Lung (tissue), 12 donors: Measurements from ENCODE around the gene MACROD1. TPM values are rescaled to one million over a fixed set of nuclear protein-coding genes. Genes with fewer than 3 reads are reported as not detected.

Source experiments
- ATAC-seq: fragments of 200-7000 bp; cut with Tn5 transposase; one replicate; pipeline ENCODE4 v1.9.1; 2020; ENCODE audit warnings: moderate number of reproducible peaks; ENCODE audit not compliant: insufficient read depth, low FRiP score
- DNase-seq, 3 donors: peaks; one replicate each; pipeline ENCODE4 v3.0.0-alpha.2; 2013 to 2017
- H3K27ac ChIP-seq, 2 donors: one replicate each; pipeline ENCODE4 v1.5.1; 2013; ENCODE audit warnings: mild to moderate bottlenecking in 2 of 2, moderate library complexity in 2 of 2, control low read depth in 1 of 2, inconsistent platforms in 1 of 2, low read depth in 1 of 2, low read length in 1 of 2
- H3K27me3 ChIP-seq, 3 donors: one replicate each; pipeline ENCODE4 v1.5.1; 2013; ENCODE audit warnings: low read length in 2 of 3; ENCODE audit not compliant: control insufficient read depth in 3 of 3, insufficient read depth in 3 of 3
- H3K36me3 ChIP-seq, 4 donors: one replicate each; pipeline ENCODE4 v1.5.1; 2013; ENCODE audit warnings: low read length in 4 of 4, mild to moderate bottlenecking in 1 of 4, moderate library complexity in 1 of 4; ENCODE audit not compliant: control insufficient read depth in 4 of 4, insufficient read depth in 4 of 4
- H3K4me1 ChIP-seq, 5 donors: one replicate each; pipeline ENCODE4 v1.5.1; 2013; ENCODE audit warnings: low read length in 5 of 5, mild to moderate bottlenecking in 2 of 5, moderate library complexity in 1 of 5; ENCODE audit not compliant: control insufficient read depth in 5 of 5, insufficient read depth in 5 of 5
- H3K4me3 ChIP-seq: one replicate; pipeline ENCODE4 v1.5.1; 2013; ENCODE audit warnings: mild to moderate bottlenecking, control low read depth, moderate library complexity
- H3K9ac ChIP-seq, 2 donors: one replicate each; pipeline ENCODE4 v1.5.1; 2013; ENCODE audit warnings: low read length in 2 of 2, control low read depth in 1 of 2; ENCODE audit not compliant: insufficient read depth in 1 of 2
- H3K9me3 ChIP-seq, 4 donors: one replicate each; pipeline ENCODE4 v1.5.1; 2013; ENCODE audit warnings: low read length in 3 of 4, mild to moderate bottlenecking in 1 of 4, moderate library complexity in 1 of 4; ENCODE audit not compliant: control insufficient read depth in 4 of 4, insufficient read depth in 3 of 4
- CTCF ChIP-seq: IDR thresholded peaks from 2 replicates; pipeline ENCODE4 v1.5.1; 2012; ENCODE audit warnings: mild to moderate bottlenecking; ENCODE audit errors: control extremely low read depth, extremely low read depth
- WGBS, 2 donors: extraction: QIAGEN DNeasy Blood & Tissue Kit; methylation state at CpG; one replicate each; pipeline ENCODE4 v1.1.7; 2013; 5-methylcytosine and 5-hydroxymethylcytosine counted together
- polyA plus RNA-seq, 2 donors: library from polyadenylated mRNA; stranded (reverse); fragments of 200-250 nt; gene quantifications; one replicate each; pipeline ENCODE4 v1.2.1, GENCODE V29; 2013
- total RNA-seq, 2 donors: library from RNA; depleted of rRNA in 1 of 2; stranded (reverse); fragments of >200 nt in 1 of 2; gene quantifications; one replicate each; pipeline ENCODE4 v1.2.1, GENCODE V29; 2014 to 2021
- donor health status: control.
- donor health status: control.
- donor health status: Bipolar disorder and iron deficiency.
- donor health status: healthy.
- donor health status: DM: yes; HTN: yes; CAD: no.

The MACROD1 gene
- total and polyA plus RNA-seq, 4 donors = 9.9 to 70.0 (median 19.0) TPM

- H3K9ac ChIP-seq = no peak overlapping the region
- H3K9me3 ChIP-seq = no peaks in the 10 kb centered on the region
- no peaks in the 10 kb centered on the region for H3K27me3 ChIP-seq
- H3K27ac ChIP-seq = no peak overlapping the region
- no peaks in the 10 kb centered on the region for H3K36me3 ChIP-seq
- peaks cover 0 to 15% (median 0%) of the 10 kb centered on the region in 5 donors for H3K4me1 ChIP-seq
- DNase-seq (no peak), ATAC-seq (no peak)
- no peak for TF ChIP-seq CTCF
- WGBS, 2 donors = 43 to 61% methylated on average over 7 to 9 of the region's 10 CpGs
- H3K4me3 ChIP-seq = no peak overlapping the region
These were observed 144.2 kb downstream of the MACROD1 start for GRCh38 chr11:64021757-64022093.

GRCh38 chr11:64020976-64021756 is 144.7 kb downstream of the MACROD1 start:
- H3K36me3 ChIP-seq = no peaks in the 10 kb centered on the region
- no peak overlapping the region for H3K27ac ChIP-seq
- H3K9me3 ChIP-seq = no peaks in the 10 kb centered on the region
- WGBS, 2 donors = 85 to 87% methylated on average over 21 to 22 of the region's 22 CpGs
- H3K27me3 ChIP-seq = no peaks in the 10 kb centered on the region
- no peak overlapping the region for H3K4me3 ChIP-seq
- no peak for DNase-seq
- peaks cover 0 to 15% (median 0%) of the 10 kb centered on the region in 5 donors for H3K4me1 ChIP-seq
- no peak overlapping the region for H3K9ac ChIP-seq
- no peak for ATAC-seq
- TF ChIP-seq CTCF = no peak

GRCh38 chr11:64019106-64020037 is 146.5 kb downstream of the MACROD1 start:
- H3K36me3 ChIP-seq = no peaks in the 10 kb centered on the region
- DNase-seq (no peak), ATAC-seq (no peak)
- no peak overlapping the region for H3K9ac ChIP-seq
- no peak overlapping the region for H3K27ac ChIP-seq
- no peaks in the 10 kb centered on the region for H3K9me3 ChIP-seq
- no peak overlapping the region for H3K4me3 ChIP-seq
- TF ChIP-seq CTCF = no peak
- 77 to 87% methylated on average over 27 of the region's 27 CpGs for WGBS, 2 donors
- H3K27me3 ChIP-seq = no peaks in the 10 kb centered on the region
- H3K4me1 ChIP-seq = peaks cover 0 to 15% (median 0%) of the 10 kb centered on the region in 5 donors
